ENCODE measurements around the gene KNCN. TPM values are rescaled to one million over a fixed set of nuclear protein-coding genes. Genes with fewer than 3 reads are reported as not detected.

Gene KNCN
- total RNA-seq, 1 donor from 2014 or later, result not detected

DNA sequence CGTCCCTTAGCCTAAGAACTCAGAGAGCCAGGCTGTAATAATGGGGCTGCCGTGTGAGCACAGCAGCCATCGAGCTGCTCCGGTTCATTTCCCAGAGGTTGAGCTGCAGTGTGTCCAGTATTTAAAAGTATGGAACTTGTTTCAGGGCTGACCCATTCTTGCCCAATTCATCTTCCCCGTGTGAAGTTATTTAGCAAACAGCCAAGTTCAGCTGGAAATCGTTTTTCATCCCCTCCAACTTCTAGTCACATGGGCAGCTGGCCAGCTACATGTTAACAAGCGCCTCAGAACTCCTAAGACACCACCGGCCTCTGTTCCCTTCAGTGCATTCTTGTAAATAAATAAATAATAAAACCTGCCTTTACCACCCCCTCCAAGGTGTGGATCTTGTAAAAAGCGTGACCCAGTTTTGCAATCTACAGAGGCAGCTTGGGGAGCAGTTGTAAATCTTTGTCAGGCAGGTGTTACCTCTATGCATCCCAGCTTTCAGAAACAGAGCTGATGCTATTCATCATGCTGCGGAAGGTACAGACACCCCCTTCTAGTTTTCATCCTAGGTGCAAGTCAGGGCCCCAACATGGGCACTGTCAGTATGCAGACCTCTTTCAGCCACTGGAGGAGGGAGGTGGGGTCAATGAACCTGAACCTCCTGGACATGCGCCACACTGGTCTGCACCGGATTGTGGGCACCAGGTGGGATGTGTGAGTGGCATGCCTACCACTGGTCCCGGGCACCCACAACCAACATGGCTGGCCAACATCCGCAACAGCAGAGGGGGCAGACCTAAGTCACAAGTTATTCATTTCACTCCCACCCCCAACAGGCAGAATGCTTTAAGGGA lies 18.7 kb upstream of the KNCN start:
- no peak for DNase-seq (ENCODE audit: low spot score)
- intact Hi-C loops (cut with DNase I), result no loop called here
- ATAC-seq, result peak; percentile 4

DNA sequence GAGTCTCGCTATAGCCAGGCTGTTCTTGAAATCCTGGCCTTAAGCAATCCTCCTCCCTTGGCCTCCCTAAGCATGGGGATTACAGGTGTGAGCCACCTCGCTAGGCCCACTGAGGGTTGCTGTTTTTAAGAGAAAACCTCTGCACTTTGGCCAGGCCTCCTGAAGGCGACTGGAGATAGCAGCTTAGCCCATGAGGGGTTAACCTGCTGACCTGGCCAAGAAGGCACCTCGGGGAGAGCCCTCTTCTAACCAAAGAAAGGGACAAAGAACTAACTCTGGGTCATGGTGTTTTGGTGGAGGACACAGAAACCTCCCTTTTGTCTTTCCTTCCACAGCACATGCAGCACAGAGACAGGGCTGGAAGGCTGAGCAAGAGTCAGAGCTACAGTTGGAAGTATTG lies 17.7 kb upstream of the KNCN start:
- ATAC-seq (no peak), DNase-seq (ENCODE audit: low spot score) (no peak)
- intact Hi-C loops (cut with DNase I), result no loop called here

DNA sequence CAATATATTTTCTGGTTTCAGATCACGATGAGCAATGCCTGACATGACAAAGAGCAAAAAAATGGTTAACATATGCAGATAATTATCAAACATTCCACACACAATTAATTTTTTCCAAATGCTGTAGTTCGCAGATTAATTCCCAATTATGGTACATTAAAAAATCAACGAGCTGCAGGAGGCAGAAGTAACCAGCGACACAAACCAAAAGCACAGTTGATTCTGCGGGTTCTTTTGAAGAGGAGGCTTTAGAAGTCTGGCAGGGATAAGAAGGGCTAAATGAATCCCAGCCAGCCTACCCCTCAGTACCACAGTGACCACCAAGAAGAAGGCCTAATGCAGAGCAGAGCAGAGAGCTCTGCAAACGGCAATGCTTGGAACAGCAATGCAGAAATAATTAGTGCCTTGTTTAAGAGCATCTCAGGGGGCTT lies 17.0 kb upstream of the KNCN start:
- DNase-seq (ENCODE audit: low spot score) (no peak), ATAC-seq (peak; percentile 37)
- intact Hi-C loops (cut with DNase I), result no loop called here

DNA sequence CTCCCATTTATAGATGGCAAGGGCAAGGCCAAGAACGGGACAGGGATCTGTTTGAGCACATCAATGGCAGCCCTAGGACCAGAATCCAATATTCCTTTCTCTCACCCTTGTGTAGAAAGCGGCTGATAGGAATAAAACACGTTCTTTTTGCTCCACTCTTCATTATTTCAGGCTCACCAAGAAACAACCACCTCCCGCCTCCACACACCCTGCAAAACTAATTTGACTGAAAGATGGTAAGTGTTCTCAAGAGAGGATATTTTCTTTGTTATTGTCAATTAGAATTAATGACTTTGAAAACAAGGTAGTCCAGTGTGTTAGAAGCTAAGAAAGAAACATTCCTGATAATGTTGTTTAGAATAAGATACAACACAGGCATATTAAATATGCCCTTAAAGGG lies 11.9 kb upstream of the KNCN start:
- ATAC-seq (no peak), DNase-seq (ENCODE audit: low spot score) (no peak)
- intact Hi-C loops (cut with DNase I), result no loop called here

DNA sequence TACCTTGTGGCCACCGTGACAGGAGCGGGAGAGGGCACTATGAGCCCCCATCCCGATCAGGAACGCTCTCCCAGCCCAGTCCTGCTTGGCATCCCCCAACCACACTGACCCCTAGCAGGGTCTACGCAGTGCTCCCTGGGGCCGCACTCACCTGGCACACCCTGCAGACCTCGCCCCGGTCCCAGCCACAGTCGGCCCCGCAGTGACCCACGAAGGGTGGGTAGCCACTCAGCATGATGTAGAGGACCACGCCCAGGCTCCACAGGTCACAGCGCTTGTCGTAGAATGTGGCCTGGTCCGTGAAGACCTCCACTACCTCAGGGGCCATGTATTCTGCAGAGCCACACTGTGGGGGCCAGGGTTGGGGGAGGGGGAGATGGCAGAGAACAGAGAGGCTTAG lies 11.1 kb upstream of the KNCN start:
- no peak for ATAC-seq
- no peak for DNase-seq (ENCODE audit: low spot score)

DNA sequence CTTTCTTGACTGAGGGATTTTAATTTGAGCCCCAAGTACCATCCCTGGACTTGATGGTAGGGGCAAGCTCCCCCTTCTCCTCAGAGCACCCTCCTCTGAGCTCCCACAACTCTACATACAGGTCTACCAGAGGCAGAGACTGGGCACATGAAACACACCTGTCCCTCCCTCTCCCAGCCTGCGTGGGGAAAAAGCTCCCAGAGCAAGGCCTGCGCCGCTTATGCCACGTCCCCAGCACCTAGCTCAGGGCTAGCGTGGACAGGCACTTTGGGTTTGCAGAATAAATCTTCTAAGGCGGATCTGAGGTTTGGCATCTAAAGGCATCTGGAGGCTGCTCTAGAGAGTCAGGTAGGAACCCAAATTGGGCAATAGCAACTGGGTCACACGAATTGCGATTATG lies 7.5 kb upstream of the KNCN start:
- DNase-seq (ENCODE audit: low spot score) (no peak), ATAC-seq (no peak)
- intact Hi-C loops (cut with DNase I), result no loop called here

More for the DNA sequence above, 11.1 kb upstream of the KNCN start:
- intact Hi-C loops (cut with DNase I), result no loop called here

DNA sequence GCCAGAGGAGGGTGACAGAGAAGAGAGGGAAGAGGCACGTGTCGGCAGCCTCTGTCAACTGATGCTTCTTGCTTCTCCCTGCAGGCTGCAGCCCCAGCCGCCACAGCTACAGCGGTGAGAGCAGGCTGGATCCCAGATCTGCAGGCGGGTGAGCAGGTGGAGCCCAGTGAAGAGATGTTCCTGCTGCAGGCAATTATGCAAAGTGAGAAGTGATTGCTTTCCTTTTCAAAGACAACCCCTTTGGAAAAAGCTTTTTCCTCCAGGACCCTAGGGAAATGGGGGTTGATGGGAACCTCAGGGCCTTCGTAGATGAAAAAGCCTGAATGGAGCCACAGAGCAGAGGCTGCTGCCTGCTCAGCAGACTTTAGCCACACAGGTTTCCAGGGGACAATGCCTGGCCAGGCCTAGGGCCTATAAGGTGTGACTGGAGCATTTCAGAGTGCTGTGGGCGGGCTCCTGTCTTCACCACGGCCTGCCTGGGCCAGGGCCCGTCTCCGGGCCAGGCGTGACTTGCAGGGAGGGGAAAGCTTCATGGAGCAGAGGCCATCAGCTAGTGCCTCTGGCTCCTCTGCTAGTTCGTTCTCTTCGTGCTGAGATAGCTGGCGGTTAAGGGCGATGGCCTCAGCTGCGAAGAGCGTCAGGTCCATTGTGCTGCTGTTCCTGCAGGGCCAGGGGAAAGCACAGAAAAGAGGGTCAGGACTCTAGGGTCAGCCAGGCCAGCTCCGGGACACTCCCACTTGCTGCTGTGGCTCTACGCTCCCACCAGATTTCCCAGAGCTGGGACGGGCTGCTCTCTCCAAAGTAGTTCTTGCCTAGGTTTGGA lies 6.9 kb upstream of the KNCN start:
- DNase-seq (ENCODE audit: low spot score) (no peak), ATAC-seq (peak; percentile 60)
- intact Hi-C loops (cut with DNase I), result no loop called here

DNA sequence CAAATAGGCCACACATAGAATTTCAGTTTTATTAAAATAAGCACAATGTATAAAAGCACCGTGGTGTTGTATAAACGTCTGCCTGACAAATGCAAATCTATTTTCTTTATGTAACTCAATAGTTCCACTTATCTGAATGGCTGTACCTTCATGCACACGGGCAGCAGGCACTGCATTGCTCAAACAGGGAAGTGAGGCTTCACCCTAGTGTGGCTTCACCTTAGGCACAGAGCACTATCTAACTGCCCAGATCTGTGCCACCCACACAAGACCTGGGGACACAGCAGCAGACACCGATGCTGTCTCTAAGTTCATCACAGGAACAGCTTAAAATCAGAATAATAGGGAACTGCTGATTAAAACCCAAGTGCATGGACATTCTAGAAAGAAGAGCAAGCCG lies 6.0 kb upstream of the KNCN start:
- intact Hi-C loops (cut with DNase I), result no loop called here
- DNase-seq (ENCODE audit: low spot score), result no peak
- ATAC-seq, result no peak

DNA sequence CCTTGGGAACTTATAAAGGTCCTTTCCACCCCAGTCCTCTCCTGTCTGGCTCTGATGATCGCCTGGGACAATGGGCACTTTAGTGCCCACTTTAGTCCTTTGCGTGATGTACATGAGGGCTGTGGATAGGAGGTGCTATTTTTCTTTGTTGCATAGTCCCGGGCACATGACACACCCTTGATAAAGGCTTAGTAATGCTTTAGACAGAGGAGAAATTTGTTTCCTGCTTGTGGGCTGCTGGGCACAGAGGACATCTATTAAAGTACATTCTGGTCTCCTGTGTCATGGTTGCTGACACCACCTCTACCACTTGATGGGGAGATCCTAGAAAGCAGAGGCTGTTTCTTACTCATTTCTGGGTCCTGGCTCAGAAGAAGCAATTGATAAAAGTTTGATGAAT lies 5.4 kb upstream of the KNCN start:
- intact Hi-C loops (cut with DNase I), result no loop called here
- DNase-seq (ENCODE audit: low spot score) (no peak), ATAC-seq (no peak)

DNA sequence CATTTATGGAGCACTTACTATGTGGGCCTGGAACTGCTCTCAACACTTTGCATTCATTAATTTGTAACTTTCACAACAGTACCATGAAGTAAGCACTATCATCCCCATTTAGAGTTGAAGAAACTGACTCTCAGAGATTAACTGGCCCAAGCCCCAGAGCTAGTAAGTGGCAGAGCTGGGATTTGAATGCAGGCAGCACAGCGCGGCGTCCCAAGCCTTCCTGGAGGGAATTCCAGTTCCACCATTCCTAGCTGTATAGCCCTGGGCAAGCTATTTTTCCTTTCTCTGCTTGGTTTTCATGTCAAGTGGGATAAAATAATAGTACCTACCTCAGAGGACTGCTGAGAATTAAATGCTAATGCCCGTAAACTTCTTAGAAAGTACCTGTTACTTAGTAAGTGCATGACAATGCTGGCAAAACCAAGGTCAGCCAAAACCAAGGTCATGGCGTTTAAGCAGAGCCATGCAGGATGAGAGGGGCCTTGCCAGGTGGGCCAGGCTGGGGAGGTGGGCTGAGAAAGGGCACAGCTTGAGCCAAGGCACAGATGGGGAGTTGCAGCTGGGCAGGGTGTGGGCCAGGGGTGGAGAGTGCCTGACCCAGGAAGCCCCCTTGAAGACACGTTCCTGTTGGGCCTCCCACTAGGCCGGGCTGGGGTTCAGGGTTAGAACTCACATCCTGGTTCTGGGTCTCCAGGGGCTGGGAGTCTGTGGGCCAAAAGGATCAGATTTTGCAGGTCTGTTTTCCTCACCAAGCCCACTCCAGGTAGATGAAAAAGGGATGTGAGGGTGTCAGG lies 4.6 kb upstream of the KNCN start:
- no peak for ATAC-seq
- DNase-seq (ENCODE audit: low spot score), result no peak
- intact Hi-C loops (cut with DNase I), result no loop called here

DNA sequence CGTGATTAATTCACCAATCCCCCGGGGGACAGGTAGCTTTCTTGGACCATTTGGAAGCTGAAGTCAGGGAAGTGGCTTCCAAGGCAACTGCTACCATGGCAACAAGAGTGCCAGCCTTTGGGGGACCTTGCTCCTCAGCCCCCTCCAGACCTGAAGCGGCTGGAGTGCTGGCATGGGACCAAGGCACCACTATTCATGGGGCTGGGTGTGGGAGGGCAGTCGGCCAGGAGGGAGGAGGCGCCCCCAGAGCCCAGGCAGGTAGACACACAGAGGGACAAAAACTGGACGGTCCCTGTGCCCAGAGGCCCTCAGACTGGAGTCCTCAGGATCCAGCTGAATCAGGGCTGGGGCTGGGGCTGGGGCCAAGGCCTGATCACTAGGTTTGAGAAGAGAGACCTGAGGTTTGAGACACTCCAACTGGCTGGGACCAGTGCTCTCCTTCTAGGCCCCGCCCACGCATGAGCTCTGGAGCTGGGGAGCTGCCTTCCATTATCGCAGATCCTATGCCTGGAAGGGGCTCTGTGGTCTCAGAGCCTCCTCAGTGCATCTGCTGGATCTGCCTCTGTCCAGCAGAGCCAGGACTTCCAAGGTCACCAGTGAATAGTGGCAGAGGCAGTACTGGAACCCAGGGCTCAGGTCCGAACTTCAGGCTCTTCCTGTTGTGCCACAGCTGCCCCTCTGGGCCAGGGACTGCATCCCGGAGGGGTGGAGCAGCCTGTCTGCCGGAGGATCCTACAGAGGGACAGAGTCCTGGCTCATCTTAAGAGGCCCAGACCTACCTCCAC lies 3.3 kb upstream of the KNCN start:
- intact Hi-C loops (cut with DNase I), result no loop called here
- ATAC-seq (no peak), DNase-seq (ENCODE audit: low spot score) (no peak)

DNA sequence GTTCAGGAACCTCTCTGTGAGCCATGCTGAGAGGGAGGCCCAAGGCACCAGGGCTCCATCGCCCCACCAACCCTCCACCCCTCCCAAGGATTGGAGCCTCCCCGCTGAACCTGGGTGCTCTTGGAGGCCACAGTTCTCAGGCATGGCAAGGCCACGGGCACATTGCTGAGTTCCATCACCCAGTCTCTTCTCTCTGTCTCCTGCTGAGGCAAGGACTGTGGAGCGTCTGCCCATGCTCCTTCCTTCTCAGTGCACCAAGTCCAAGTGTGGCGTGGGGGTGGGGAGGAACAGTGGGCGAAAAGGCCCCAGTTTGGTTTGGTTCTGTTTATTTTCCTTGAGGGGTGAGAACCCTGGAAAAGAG lies 2.8 kb upstream of the KNCN start:
- DNase-seq (ENCODE audit: low spot score) (no peak), ATAC-seq (no peak)
- intact Hi-C loops (cut with DNase I), result no loop called here

DNA sequence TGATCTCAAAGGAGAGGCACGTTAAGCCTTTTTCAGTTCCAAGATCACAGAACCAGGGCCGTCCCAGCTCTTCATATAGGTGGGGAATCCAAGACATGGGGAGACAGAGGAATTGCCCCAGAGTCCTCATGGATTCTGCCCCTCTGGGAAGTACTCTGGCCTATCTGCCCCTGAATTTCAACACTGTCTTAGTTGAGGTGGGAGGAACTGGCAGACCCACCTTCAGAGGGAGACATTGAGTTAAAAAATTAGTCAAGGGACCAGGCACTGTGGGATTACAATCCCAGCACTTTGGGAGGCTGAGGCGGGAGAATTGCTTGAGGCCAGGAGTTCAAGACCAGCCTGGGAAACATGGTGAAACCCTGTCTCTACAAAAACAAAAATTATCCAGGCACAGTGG lies 2.1 kb upstream of the KNCN start:
- DNase-seq (ENCODE audit: low spot score) (no peak), ATAC-seq (no peak)
- intact Hi-C loops (cut with DNase I), result no loop called here

DNA sequence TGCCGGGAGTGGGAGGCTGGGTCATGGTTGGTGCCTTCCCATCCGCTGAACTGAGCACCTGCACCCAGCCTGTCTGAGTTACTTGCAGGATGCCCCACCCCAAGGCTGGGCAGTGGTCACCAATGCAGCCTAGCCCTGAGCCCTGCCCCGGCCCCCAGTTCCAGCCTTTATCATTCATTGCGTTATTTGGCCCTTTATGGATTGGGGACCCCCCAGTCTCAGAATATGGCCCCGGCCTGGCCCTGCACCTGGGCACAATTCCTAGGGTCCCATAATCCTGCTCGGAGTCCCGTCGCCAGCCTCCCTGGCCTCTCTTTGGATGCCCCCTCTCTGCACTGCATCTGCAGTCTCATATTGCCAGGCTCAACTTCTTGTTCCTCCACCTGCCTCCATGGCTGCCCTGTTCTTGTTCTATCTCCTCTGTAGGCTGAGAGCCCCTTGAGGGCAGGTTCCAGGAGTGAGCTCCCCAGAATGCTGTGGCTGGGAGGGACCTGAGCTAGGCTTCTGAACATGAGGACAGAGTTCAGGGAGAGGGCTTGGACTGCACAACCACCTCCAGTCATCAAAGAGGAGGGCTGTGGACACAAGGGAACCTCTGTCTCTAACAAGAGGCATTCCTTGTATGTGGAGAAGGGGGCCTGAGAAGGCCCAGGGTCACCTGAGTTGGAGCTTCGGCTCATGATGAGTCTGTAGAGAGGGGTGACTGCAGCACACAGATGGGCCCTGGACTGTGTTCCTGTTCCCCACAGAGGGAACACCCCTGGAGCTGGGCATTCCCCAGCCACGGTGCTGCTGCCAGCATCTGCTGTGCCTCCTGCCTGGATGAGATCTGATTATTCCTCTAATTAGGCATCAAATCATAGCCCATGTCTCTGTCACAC lies 1.1 kb upstream of the KNCN start:
- ATAC-seq (no peak), DNase-seq (ENCODE audit: low spot score) (no peak)
- intact Hi-C loops (cut with DNase I), result no loop called here

DNA sequence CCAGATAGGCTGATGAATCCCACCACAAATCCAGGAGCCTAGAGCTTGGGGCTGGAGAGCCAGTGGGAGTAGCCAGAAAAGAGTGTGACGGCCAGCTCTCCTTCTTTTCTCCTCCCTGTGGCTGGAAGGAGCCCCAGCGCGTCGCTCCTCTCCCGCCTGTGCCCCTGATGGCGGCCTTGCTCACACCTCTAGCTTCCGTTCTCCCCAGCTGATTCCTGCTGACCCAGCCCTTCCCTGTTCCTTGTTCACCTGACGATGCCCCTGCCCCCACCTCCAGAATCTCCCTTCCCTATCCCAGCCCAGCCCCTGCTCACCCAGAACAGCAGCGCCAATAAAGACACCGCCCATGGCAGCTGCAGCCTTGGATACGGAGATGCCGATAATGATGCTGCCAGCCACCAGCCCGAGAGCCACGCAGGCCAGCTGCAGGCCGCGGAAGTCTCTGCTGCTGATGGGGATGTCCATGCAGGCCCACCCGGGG lies 656 bp downstream of the KNCN start:
- DNase-seq (ENCODE audit: low spot score), result no peak
- intact Hi-C loops (cut with DNase I), result no loop called here
- no peak for ATAC-seq

DNA sequence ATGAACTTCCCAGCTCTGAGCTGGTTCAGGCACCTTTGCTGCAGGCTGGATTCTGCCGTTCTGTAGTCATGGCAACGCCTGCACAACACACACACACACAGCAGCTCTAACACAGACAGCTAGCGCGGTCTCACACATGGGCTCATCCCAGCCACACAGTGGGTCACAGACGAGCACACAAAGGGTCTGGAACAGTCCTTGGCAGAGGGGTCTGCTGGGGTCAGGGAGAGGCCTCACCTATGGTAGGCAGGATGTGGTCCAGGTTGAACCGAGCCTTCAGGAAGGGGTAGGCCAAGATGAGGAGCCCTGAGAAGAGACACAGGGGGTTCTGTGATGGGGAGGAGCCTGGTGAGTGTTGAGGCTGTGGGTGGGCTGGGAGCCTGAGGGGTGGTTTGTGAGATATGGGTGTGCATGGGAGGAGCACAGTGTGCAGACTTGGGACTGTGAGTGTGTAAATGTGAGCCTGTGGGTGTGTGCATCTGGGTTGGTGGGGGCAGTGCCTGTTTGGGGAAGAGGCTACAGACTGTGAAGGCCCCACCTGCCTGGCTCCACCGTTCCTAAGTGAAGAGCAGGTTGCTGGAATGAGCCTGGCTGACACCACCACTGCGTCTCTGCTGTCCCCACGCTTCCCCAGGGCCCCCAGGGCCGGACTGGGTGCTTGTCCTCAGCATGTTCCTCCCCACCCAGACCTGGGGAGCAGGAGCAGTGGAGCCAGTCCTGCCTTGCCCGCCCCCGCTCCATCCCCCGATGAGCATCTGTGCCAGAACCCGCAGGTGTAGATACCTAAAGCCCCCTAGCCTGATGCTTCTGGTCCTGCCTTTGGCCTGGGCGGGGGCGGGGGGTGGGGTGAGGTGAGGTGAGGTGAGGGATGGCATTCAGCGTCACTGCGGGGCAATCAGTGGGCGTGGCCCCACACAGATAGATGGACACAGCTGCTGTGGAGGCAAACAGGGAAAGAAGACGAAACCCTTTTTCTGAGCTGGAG lies 1.5 kb downstream of the KNCN start:
- DNase-seq (ENCODE audit: low spot score) (no peak), ATAC-seq (peak; percentile 47)
- intact Hi-C loops (cut with DNase I), result no loop called here
